Endothelial cell of umbilical vein (primary cell): ENCODE data around the gene KLF16. TPM values are rescaled to one million over a fixed set of nuclear protein-coding genes. Genes with fewer than 3 reads are reported as not detected.

Source experiments
- BruUV-seq: library from RNA; stranded (reverse); fragments of 400-500 nt; replicated peaks from 2 replicates; lab custom pipeline; 2021; lab: Mats Ljungman, UMichigan
- CTCF ChIA-PET: fragments of 300-600, 350-600 bp; sonication (Branson Sonifier 250); formaldehyde crosslinking; loops from one replicate; lab custom pipeline; 2021; ENCODE audit warnings: antibody characterized with exemption, inconsistent platforms; lab: Charles Lee
- POLR2A ChIA-PET: fragments of 300-600, 350-600 bp; sonication (Branson Sonifier 250); formaldehyde crosslinking; loops from one replicate; lab custom pipeline; 2021; ENCODE audit warnings: antibody characterized with exemption, inconsistent platforms; lab: Charles Lee
- DNase-seq: peaks from one replicate; pipeline ENCODE4 v3.0.0-alpha.2; 2011; ENCODE audit warnings: low read depth, low spot score
- FAIRE-seq: peaks from 2 replicates; lab custom pipeline; 2011; peaks lifted over from hg19 to GRCh38; lab: Jason Lieb, UNC
- H2AFZ ChIP-seq: 2 replicates; pipeline ENCODE4 v1.6.0; 2012; ENCODE audit warnings: low read depth, low read length, control low read depth, inconsistent platforms
- H3K27ac ChIP-seq: 2 replicates; pipeline ENCODE4 v1.5.1; 2011; ENCODE audit warnings: low read depth, mild to moderate bottlenecking, control low read depth, low read length, moderate library complexity; ENCODE audit not compliant: insufficient read depth
- H3K27me3 ChIP-seq, 2 experiments: 2 replicates each; pipeline versions ENCODE4 v1.6.0 to v1.6.1; 2011; ENCODE audit warnings: low read length in 2 of 2, mixed read lengths in 1 of 2; ENCODE audit not compliant: control insufficient read depth in 2 of 2, insufficient read depth in 2 of 2
- H3K36me3 ChIP-seq, 2 experiments: 2 replicates in 1 of 2; 3 replicates in 1 of 2; pipeline ENCODE4 v1.5.1; 2011; ENCODE audit warnings: low read length in 2 of 2, mild to moderate bottlenecking in 1 of 2, moderate library complexity in 1 of 2; ENCODE audit not compliant: control insufficient read depth in 2 of 2, insufficient read depth in 2 of 2; ENCODE audit errors: extremely low read depth in 1 of 2
- H3K4me1 ChIP-seq: 3 replicates; pipeline ENCODE4 v1.5.1; 2011; ENCODE audit warnings: mild to moderate bottlenecking, low read length; ENCODE audit not compliant: control insufficient read depth, insufficient read depth; ENCODE audit errors: extremely low read depth
- H3K4me2 ChIP-seq: 2 replicates; pipeline ENCODE4 v1.6.1; 2011; ENCODE audit warnings: low read length, control low read depth, mixed read lengths; ENCODE audit not compliant: insufficient read depth
- H3K4me3 ChIP-seq, 3 experiments: fragments of 200-600 bp in 1 of 3; sonication (generic), shearing (Covaris generic) in 1 of 3; replicated peaks in 1 of 3; 2 replicates each; pipeline ENCODE4 v1.5.1; 2011 to 2016; ENCODE audit warnings: control low read depth in 3 of 3, low read length in 3 of 3, mild to moderate bottlenecking in 2 of 3, inconsistent platforms in 1 of 3, low read depth in 1 of 3, moderate library complexity in 1 of 3; ENCODE audit not compliant: insufficient read depth in 1 of 3
- H3K79me2 ChIP-seq: 2 replicates; pipeline ENCODE4 v1.6.0; 2012; ENCODE audit warnings: low read length, inconsistent platforms; ENCODE audit not compliant: control insufficient read depth, insufficient read depth
- H3K9ac ChIP-seq: replicated peaks from 2 replicates; pipeline ENCODE3; 2011; ENCODE audit warnings: low read length, control low read depth; ENCODE audit not compliant: insufficient read depth; ENCODE audit errors: extremely low read depth
- H3K9me1 ChIP-seq: replicated peaks from 3 replicates; pipeline ENCODE4 v1.6.0; 2011; ENCODE audit warnings: mild to moderate bottlenecking, low read length; ENCODE audit not compliant: control insufficient read depth, insufficient read depth; ENCODE audit errors: extremely low read depth
- H3K9me3 ChIP-seq: replicated peaks from 2 replicates; pipeline ENCODE4 v1.5.1; 2012; ENCODE audit warnings: low read length, inconsistent platforms; ENCODE audit not compliant: control insufficient read depth, insufficient read depth
- H4K20me1 ChIP-seq: replicated peaks from 2 replicates; pipeline ENCODE3; 2011; ENCODE audit warnings: mild to moderate bottlenecking, low read length; ENCODE audit not compliant: control insufficient read depth, insufficient read depth; ENCODE audit errors: extremely low read depth
- EZH2 ChIP-seq: IDR thresholded peaks from 2 replicates; pipeline ENCODE4 v1.6.1; 2012; ENCODE audit warnings: borderline replicate concordance, low read depth, mild to moderate bottlenecking, moderate library complexity, low read length, inconsistent platforms; ENCODE audit not compliant: severe bottlenecking
- FOS ChIP-seq: IDR thresholded peaks from 2 replicates; pipeline ENCODE4 v1.6.1; 2011; ENCODE audit warnings: mild to moderate bottlenecking, low read length, moderate library complexity, borderline replicate concordance; ENCODE audit not compliant: insufficient read depth
- GATA2 ChIP-seq: IDR thresholded peaks from 2 replicates; pipeline ENCODE4 v1.7.0; 2011; ENCODE audit warnings: low read depth, mild to moderate bottlenecking, moderate library complexity, mixed read lengths, low read length; ENCODE audit not compliant: insufficient read length, insufficient read depth
- JUN ChIP-seq: IDR thresholded peaks from 2 replicates; pipeline ENCODE4 v1.6.1; 2011; ENCODE audit warnings: borderline replicate concordance, low read depth; ENCODE audit not compliant: insufficient read length, insufficient read depth
- MYC ChIP-seq: IDR thresholded peaks from one replicate; pipeline ENCODE4 v1.6.1; 2011; ENCODE audit warnings: mild to moderate bottlenecking, low read depth, low read length
- POLR2A ChIP-seq: IDR thresholded peaks from 2 replicates; pipeline ENCODE4 v1.6.1; 2012; ENCODE audit warnings: low read depth, mild to moderate bottlenecking, control low read depth, low read length
- POLR2AphosphoS5 ChIP-seq: IDR thresholded peaks from 2 replicates; pipeline ENCODE4 v1.6.1; 2012; ENCODE audit warnings: low read depth, mild to moderate bottlenecking, control low read depth, low read length, moderate library complexity; ENCODE audit not compliant: insufficient read depth
- dilution Hi-C: fragments of 300-500 bp; cut with MboI; formaldehyde crosslinking; loops from one replicate; pipeline ENCODE4 v1.15.0; 2019; ENCODE audit warnings: low sequenced_read_pairs; ENCODE audit not compliant: extremely low pct_ligation_motif_present
- intact Hi-C: fragments of 100-400 bp; cut with micrococcal nuclease; formaldehyde crosslinking; loops from one replicate; pipeline ENCODE4 v1.10.0; 2022
- polyA plus RNA-seq, 4 experiments: library from polyadenylated mRNA; depleted of rRNA in 3 of 4; stranded (reverse) in 3 of 4; unstranded in 1 of 4; fragments of >200 nt; gene quantifications; 2 replicates each; pipeline versions ENCODE4 v1.2.1 to v1.2.3, GENCODE V29; 2011 to 2012; ENCODE audit warnings: missing spikeins in 1 of 4
- total RNA-seq: library from RNA; stranded (reverse); gene quantifications from 2 replicates; pipeline ENCODE4 v1.2.3, GENCODE V29; 2021
- TF ChIP-seq, protein P1 (sequence below), 2 donors: IDR thresholded peaks; 1 replicate in 1 of 2; 2 replicates in 1 of 2; pipeline ENCODE4 v1.5.1; 2011; ENCODE audit warnings: low read length in 2 of 2, mild to moderate bottlenecking in 2 of 2, moderate library complexity in 2 of 2, control low read depth in 1 of 2, inconsistent platforms in 1 of 2, low read depth in 1 of 2; ENCODE audit not compliant: insufficient read depth in 1 of 2; ENCODE audit errors: extremely low read depth in 1 of 2
- TF ChIP-seq, protein P2 (sequence below): IDR thresholded peaks from 2 replicates; pipeline ENCODE4 v1.6.1; 2011; ENCODE audit not compliant: insufficient read depth, insufficient read length

Gene KLF16
- total and polyA plus RNA-seq, 2 donors (not counting 3 experiments of a cell fraction or from before 2014, with no cell fraction given) = 11.6 to 36.6 TPM

DNA sequence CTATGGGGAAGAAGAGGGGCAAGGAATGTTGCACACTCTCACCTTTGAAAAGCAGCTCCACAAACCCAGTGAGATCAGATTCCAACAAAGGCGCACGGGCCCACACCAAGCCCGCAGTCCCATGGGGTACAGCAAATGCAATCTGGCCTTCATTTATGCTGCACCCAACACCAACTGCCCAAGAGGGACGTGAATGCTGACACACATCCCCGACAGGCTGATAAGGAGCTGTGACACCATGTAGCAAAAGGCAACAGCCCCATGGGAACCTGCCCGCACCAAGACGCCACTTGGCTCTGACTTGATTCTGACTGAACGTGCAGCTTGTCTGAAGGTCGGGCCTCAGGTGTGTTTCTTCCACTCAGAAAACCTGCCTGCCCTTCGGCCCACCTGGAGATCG, 32.4 kb downstream of the KLF16 start:
- dilution Hi-C loops (no loop called here), intact Hi-C loops (no loop called here)
- ChIA-PET POLR2A (no interaction called here), CTCF (interaction anchor here (1.3 to 2.1 kb wide), 2 partner anchors 9 to 159 kb away, joined by 3 to 4 read pairs; no protein-coding TSS in a partner anchor)
- DNase-seq = no peak
- Histone ChIP-seq H3K9me3 (no peaks in the 10 kb centered on the region), H3K4me1 (no peaks in the 10 kb centered on the region), H3K27ac (no peak overlapping the region), H3K9me1 (no peaks in the 10 kb centered on the region), H3K79me2 (peaks cover 40% of the 10 kb centered on the region), H3K4me3 (no peak overlapping the region), H3K36me3 (peaks cover 0 to 8% of the 10 kb centered on the region in 2 experiments), H3K4me2 (no peak overlapping the region), H4K20me1 (no peaks in the 10 kb centered on the region), H3K9ac (no peak overlapping the region), H2AFZ (no peak overlapping the region), H3K27me3 (no peaks in the 10 kb centered on the region)
- no peak for FAIRE-seq
- no TSS peak for BruUV-seq
- TF ChIP-seq POLR2AphosphoS5 = no peak
- TF ChIP-seq POLR2A = no peak
- no peak for TF ChIP-seq MYC
- TF ChIP-seq GATA2 = no peak
- no peak for TF ChIP-seq EZH2
- TF ChIP-seq FOS = no peak
- TF ChIP-seq, protein P1, sequence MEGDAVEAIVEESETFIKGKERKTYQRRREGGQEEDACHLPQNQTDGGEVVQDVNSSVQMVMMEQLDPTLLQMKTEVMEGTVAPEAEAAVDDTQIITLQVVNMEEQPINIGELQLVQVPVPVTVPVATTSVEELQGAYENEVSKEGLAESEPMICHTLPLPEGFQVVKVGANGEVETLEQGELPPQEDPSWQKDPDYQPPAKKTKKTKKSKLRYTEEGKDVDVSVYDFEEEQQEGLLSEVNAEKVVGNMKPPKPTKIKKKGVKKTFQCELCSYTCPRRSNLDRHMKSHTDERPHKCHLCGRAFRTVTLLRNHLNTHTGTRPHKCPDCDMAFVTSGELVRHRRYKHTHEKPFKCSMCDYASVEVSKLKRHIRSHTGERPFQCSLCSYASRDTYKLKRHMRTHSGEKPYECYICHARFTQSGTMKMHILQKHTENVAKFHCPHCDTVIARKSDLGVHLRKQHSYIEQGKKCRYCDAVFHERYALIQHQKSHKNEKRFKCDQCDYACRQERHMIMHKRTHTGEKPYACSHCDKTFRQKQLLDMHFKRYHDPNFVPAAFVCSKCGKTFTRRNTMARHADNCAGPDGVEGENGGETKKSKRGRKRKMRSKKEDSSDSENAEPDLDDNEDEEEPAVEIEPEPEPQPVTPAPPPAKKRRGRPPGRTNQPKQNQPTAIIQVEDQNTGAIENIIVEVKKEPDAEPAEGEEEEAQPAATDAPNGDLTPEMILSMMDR (IDR thresholded peaks at IDR 0.05; ENCODE audit: extremely low read depth in 1 of 2, insufficient read depth in 1 of 2, low read depth in 1 of 2, low read length in 2 of 2) = no peak
- no peak for TF ChIP-seq JUN
- TF ChIP-seq, protein P2, sequence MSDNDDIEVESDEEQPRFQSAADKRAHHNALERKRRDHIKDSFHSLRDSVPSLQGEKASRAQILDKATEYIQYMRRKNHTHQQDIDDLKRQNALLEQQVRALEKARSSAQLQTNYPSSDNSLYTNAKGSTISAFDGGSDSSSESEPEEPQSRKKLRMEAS = no peak
